GM12878 (cell line): ENCODE data around the gene SGSH.

ENCODE experiments used
- ETV6 ChIP-seq, 2 experiments: fragments of 450-650 bp in 1 of 2; IDR thresholded peaks in 1 of 2; conservative IDR thresholded peaks in 1 of 2; 2 replicates each; pipeline ENCODE4 v1.6.1; 2014; ENCODE audit warnings: antibody characterized with exemption in 1 of 2, borderline replicate concordance in 1 of 2, low read depth in 1 of 2, mild to moderate bottlenecking in 1 of 2, moderate library complexity in 1 of 2
- NFIC ChIP-seq: IDR thresholded peaks from 2 replicates; pipeline ENCODE4 v1.6.1; 2012; ENCODE audit warnings: low read depth, mild to moderate bottlenecking, inconsistent platforms, low read length, moderate library complexity
- NR2C1 ChIP-seq: fragments of 450-650 bp; IDR thresholded peaks from 2 replicates; pipeline ENCODE4 v1.6.1; 2017; ENCODE audit warnings: antibody characterized with exemption, mild to moderate bottlenecking, moderate library complexity
- POLR2A ChIP-seq: IDR thresholded peaks from 2 replicates; pipeline ENCODE4 v1.6.1; 2011; ENCODE audit warnings: low read depth, mild to moderate bottlenecking, low read length
- POLR2AphosphoS2 ChIP-seq: IDR thresholded peaks from 2 replicates; pipeline ENCODE4 v1.6.1; 2011; ENCODE audit warnings: low read depth, mild to moderate bottlenecking, low read length, improper control_type of control experiment, moderate library complexity
- POLR2AphosphoS5 ChIP-seq: IDR thresholded peaks from 2 replicates; pipeline ENCODE4 v1.6.1; 2011; ENCODE audit warnings: mild to moderate bottlenecking, low read length, inconsistent platforms
- TAF1 ChIP-seq: IDR thresholded peaks from 2 replicates; pipeline ENCODE4 v1.6.1; 2011; ENCODE audit warnings: mild to moderate bottlenecking, low read depth, low read length, borderline replicate concordance

GRCh38 chr17:80213643-80213975 is 6.5 kb downstream of the SGSH start:
- no peak for TF ChIP-seq NR2C1
- TF ChIP-seq POLR2A: no peak
- TF ChIP-seq POLR2AphosphoS2: no peak
- no peak for TF ChIP-seq TAF1
- no peak for TF ChIP-seq NFIC
- TF ChIP-seq POLR2AphosphoS5: no peak
- no peak for TF ChIP-seq ETV6 (conservative IDR thresholded peaks at IDR 0.05 in 1 of 2, IDR thresholded peaks at IDR 0.05 in 1 of 2; ENCODE audit: borderline replicate concordance in 1 of 2, low read depth in 1 of 2)
